ENCODE data around the gene LGALS7B.

LGALS7B gene

GRCh38 chr19:38742906-38743305, 46.1 kb upstream of the LGALS7B start:
- H3K9me2 ChIP-seq (replicated peaks; ENCODE audit: insufficient read depth, low read length), result no peaks in the 10 kb centered on the region
- no peak overlapping the region for H3K27ac ChIP-seq (ENCODE audit: low read depth, low read length)
- H3K4me3 ChIP-seq (ENCODE audit: insufficient read depth, low read length, poor library complexity, severe bottlenecking), result no peak overlapping the region
- no peaks in the 10 kb centered on the region for H4K20me1 ChIP-seq (ENCODE audit: low read depth, low read length)
- H3K9me3 ChIP-seq (ENCODE audit: insufficient read depth, low read length), result no peaks in the 10 kb centered on the region
- no peaks in the 10 kb centered on the region for H3K27me3 ChIP-seq (ENCODE audit: low read length)
- no peak for TF ChIP-seq EZH2phosphoT487 (conservative IDR thresholded peaks at IDR 0.05; ENCODE audit: low read length)
- TF ChIP-seq, protein P1, sequence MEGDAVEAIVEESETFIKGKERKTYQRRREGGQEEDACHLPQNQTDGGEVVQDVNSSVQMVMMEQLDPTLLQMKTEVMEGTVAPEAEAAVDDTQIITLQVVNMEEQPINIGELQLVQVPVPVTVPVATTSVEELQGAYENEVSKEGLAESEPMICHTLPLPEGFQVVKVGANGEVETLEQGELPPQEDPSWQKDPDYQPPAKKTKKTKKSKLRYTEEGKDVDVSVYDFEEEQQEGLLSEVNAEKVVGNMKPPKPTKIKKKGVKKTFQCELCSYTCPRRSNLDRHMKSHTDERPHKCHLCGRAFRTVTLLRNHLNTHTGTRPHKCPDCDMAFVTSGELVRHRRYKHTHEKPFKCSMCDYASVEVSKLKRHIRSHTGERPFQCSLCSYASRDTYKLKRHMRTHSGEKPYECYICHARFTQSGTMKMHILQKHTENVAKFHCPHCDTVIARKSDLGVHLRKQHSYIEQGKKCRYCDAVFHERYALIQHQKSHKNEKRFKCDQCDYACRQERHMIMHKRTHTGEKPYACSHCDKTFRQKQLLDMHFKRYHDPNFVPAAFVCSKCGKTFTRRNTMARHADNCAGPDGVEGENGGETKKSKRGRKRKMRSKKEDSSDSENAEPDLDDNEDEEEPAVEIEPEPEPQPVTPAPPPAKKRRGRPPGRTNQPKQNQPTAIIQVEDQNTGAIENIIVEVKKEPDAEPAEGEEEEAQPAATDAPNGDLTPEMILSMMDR (IDR thresholded peaks at IDR 0.05; ENCODE audit: insufficient read depth, low read length, poor library complexity, severe bottlenecking), result no peak
- no peak overlapping the region for H2AFZ ChIP-seq (ENCODE audit: low read depth, low read length, severe bottlenecking)
- H3F3A ChIP-seq (ENCODE audit: insufficient read depth), result no peaks in the 10 kb centered on the region
- H3K79me2 ChIP-seq (ENCODE audit: insufficient read depth, low read length), result no peaks in the 10 kb centered on the region
- H3K9ac ChIP-seq (ENCODE audit: low read length), result no peak overlapping the region
- no peaks in the 10 kb centered on the region for H3K36me3 ChIP-seq (ENCODE audit: low read length)
- H3K4me2 ChIP-seq (ENCODE audit: low read depth, low read length, poor library complexity, severe bottlenecking), result no peak overlapping the region

- no peak overlapping the region for H2AFZ ChIP-seq (ENCODE audit: low read depth, low read length, severe bottlenecking)
- no peak overlapping the region for H3K4me3 ChIP-seq (ENCODE audit: insufficient read depth, low read length, poor library complexity, severe bottlenecking)
- H3F3A ChIP-seq (ENCODE audit: insufficient read depth), result no peaks in the 10 kb centered on the region
- TF ChIP-seq, protein P1 (IDR thresholded peaks at IDR 0.05; ENCODE audit: insufficient read depth, low read length, poor library complexity, severe bottlenecking), result no peak
- TF ChIP-seq EZH2phosphoT487 (conservative IDR thresholded peaks at IDR 0.05; ENCODE audit: low read length), result no peak
- H3K9me2 ChIP-seq (replicated peaks; ENCODE audit: insufficient read depth, low read length), result no peaks in the 10 kb centered on the region
- H3K36me3 ChIP-seq (ENCODE audit: low read length), result no peaks in the 10 kb centered on the region
- H3K27ac ChIP-seq (ENCODE audit: low read depth, low read length), result no peak overlapping the region
- H4K20me1 ChIP-seq (ENCODE audit: low read depth, low read length), result no peaks in the 10 kb centered on the region
- H3K9me3 ChIP-seq (ENCODE audit: insufficient read depth, low read length), result no peaks in the 10 kb centered on the region
- H3K27me3 ChIP-seq (ENCODE audit: low read length), result no peaks in the 10 kb centered on the region
- no peaks in the 10 kb centered on the region for H3K79me2 ChIP-seq (ENCODE audit: insufficient read depth, low read length)
- H3K4me2 ChIP-seq (ENCODE audit: low read depth, low read length, poor library complexity, severe bottlenecking), result no peak overlapping the region
- H3K9ac ChIP-seq (ENCODE audit: low read length), result no peak overlapping the region
Measured at GRCh38 chr19:38743394-38744297, 45.4 kb upstream of the LGALS7B start.

DNA sequence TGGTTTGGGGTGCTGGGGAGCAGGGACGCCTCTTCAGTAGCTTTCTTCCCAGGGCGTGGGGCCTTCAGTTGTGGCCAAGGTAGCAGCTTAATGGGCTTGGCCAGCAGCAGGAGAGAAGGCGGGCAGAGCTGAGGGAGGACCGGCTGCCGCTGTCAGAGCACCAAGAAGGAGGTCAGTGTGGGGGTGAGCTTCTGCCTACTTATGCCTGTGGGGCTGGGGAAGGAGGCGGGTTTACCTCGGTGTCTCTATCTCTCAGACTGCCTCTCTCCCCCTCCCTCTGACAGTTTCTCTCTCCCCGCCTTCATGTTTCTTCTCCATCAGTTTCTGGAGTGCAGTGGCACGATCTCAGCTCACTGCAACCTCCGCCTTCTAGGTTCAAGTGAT, 44.7 kb upstream of the LGALS7B start, which contains the start of gene CAPN12:
CAPN12 (minus strand) TSS at position 177 of the 384 bp plus-strand sequence. CDS start 309 bp downstream, outside the sequence.
- H4K20me1 ChIP-seq (ENCODE audit: low read depth, low read length), result no peaks in the 10 kb centered on the region
- H3F3A ChIP-seq (ENCODE audit: insufficient read depth), result no peaks in the 10 kb centered on the region
- H3K79me2 ChIP-seq (ENCODE audit: insufficient read depth, low read length), result no peaks in the 10 kb centered on the region
- no peak within 1 kb of the TSS for H3K4me3 ChIP-seq (ENCODE audit: insufficient read depth, low read length, poor library complexity, severe bottlenecking)
- H2AFZ ChIP-seq (ENCODE audit: low read depth, low read length, severe bottlenecking), result no peak within 1 kb of the TSS
- H3K36me3 ChIP-seq (ENCODE audit: low read length), result no peaks in the 10 kb centered on the region
- no peaks in the 10 kb centered on the region for H3K27me3 ChIP-seq (ENCODE audit: low read length)
- H3K4me2 ChIP-seq (ENCODE audit: low read depth, low read length, poor library complexity, severe bottlenecking), result no peak within 1 kb of the TSS
- no peak within 1 kb of the TSS for H3K27ac ChIP-seq (ENCODE audit: low read depth, low read length)
- H3K9me2 ChIP-seq (replicated peaks; ENCODE audit: insufficient read depth, low read length), result no peaks in the 10 kb centered on the region
- H3K9ac ChIP-seq (ENCODE audit: low read length), result no peak within 1 kb of the TSS
- no peaks in the 10 kb centered on the region for H3K9me3 ChIP-seq (ENCODE audit: insufficient read depth, low read length)
- TF ChIP-seq, protein P1 (IDR thresholded peaks at IDR 0.05; ENCODE audit: insufficient read depth, low read length, poor library complexity, severe bottlenecking), result no peak
